GM12878 (cell line): ENCODE data around the gene NPR3. TPM values are rescaled to one million over a fixed set of nuclear protein-coding genes. Genes with fewer than 3 reads are reported as not detected.

ENCODE experiments used
- ATAC-seq: fragments of 200-7000 bp; cut with Tn5 transposase; 3 replicates; pipeline ENCODE4 v1.9.1; 2020; ENCODE audit warnings: mild to moderate bottlenecking, moderate library complexity
- BruUV-seq: library from RNA; stranded (reverse); fragments of 400-500 nt; replicated peaks from 2 replicates; lab custom pipeline; 2021; lab: Mats Ljungman, UMichigan
- CTCF ChIA-PET: fragments of 300-600 bp; sonication (Branson Sonifier 250); formaldehyde crosslinking; extraction: SDS; loops from one replicate; lab custom pipeline; 2021; ENCODE audit warnings: inconsistent platforms; lab: Yijun Ruan, JAX
- POLR2A ChIA-PET: fragments of 350-600 bp; formaldehyde crosslinking; extraction: SDS; loops from one replicate; lab custom pipeline; 2021; ENCODE audit warnings: inconsistent platforms; lab: Charles Lee
- RAD21 ChIA-PET: fragments of 300-600 bp; sonication (Branson Sonifier 250); formaldehyde crosslinking; loops from one replicate; lab custom pipeline; 2023; ENCODE audit warnings: antibody characterized with exemption; ENCODE audit not compliant: unreplicated experiment; lab: Charles Lee
- SMC1A ChIA-PET: fragments of 300-600 bp; sonication (Branson Sonifier 250); formaldehyde crosslinking; loops from one replicate; lab custom pipeline; 2023; ENCODE audit not compliant: unreplicated experiment, uncharacterized antibody; lab: Charles Lee
- DNase-seq: peaks from one replicate; pipeline ENCODE4 v3.0.0-alpha.2; 2011; ENCODE audit warnings: low read depth, low spot score
- FAIRE-seq: peaks from 3 replicates; lab custom pipeline; 2011; peaks lifted over from hg19 to GRCh38; lab: Jason Lieb, UNC
- H2AFZ ChIP-seq: 2 replicates; pipeline ENCODE4 v1.6.0; 2011; ENCODE audit warnings: low read depth, low read length, control low read depth; ENCODE audit not compliant: control insufficient read depth
- H3K27ac ChIP-seq: 2 replicates; pipeline ENCODE4 v1.5.1; 2011; ENCODE audit warnings: control low read depth; ENCODE audit not compliant: control insufficient read depth, insufficient read depth
- H3K27me3 ChIP-seq, 2 experiments: replicated peaks in 1 of 2; 2 replicates each; pipeline versions ENCODE4 v1.6.0 to v1.6.1; 2011; ENCODE audit warnings: low read length in 1 of 2; ENCODE audit not compliant: control insufficient read depth in 2 of 2, insufficient read depth in 2 of 2
- H3K36me3 ChIP-seq, 2 experiments: 2 replicates each; pipeline ENCODE4 v1.5.1; 2011; ENCODE audit warnings: low read length in 1 of 2; ENCODE audit not compliant: control insufficient read depth in 2 of 2, insufficient read depth in 2 of 2
- H3K4me1 ChIP-seq: 2 replicates; pipeline ENCODE4 v1.6.1; 2011; ENCODE audit warnings: mild to moderate bottlenecking, low read length, moderate library complexity, mixed read lengths; ENCODE audit not compliant: control insufficient read depth, insufficient read depth
- H3K4me2 ChIP-seq: 2 replicates; pipeline ENCODE4 v1.6.0; 2011; ENCODE audit warnings: control low read depth; ENCODE audit not compliant: control insufficient read depth, insufficient read depth
- H3K4me3 ChIP-seq: fragments of 200-600 bp; sonication (generic); 2 replicates; pipeline ENCODE4 v1.5.1; 2016
- H3K79me2 ChIP-seq: 2 replicates; pipeline ENCODE4 v1.6.0; 2011; ENCODE audit warnings: low read length; ENCODE audit not compliant: control insufficient read depth, insufficient read depth
- H3K9ac ChIP-seq: 2 replicates; pipeline ENCODE4 v1.8.0; 2011; ENCODE audit warnings: low read length, control low read depth, mixed read lengths; ENCODE audit not compliant: control insufficient read depth, insufficient read depth
- H3K9me3 ChIP-seq: replicated peaks from 3 replicates; pipeline ENCODE4 v1.5.1; 2011; ENCODE audit warnings: mild to moderate bottlenecking, low read length; ENCODE audit not compliant: control insufficient read depth, insufficient read depth
- H4K20me1 ChIP-seq: 2 replicates; pipeline ENCODE4 v1.6.0; 2011; ENCODE audit not compliant: control insufficient read depth, insufficient read depth
- BCL11A ChIP-seq: IDR thresholded peaks from 2 replicates; pipeline ENCODE4 v1.6.1; 2011; ENCODE audit warnings: low read depth, low read length
- CEBPB ChIP-seq, 2 experiments: fragments of 150-350 bp in 1 of 2; IDR thresholded peaks; 2 replicates each; pipeline ENCODE4 v1.6.1; 2012 to 2014; ENCODE audit warnings: low read depth in 2 of 2, low read length in 2 of 2, borderline replicate concordance in 1 of 2, inconsistent platforms in 1 of 2
- NBN ChIP-seq: fragments of 450-650 bp; IDR thresholded peaks from 2 replicates; pipeline ENCODE4 v1.6.1; 2016
- PAX8 ChIP-seq: fragments of 450-650 bp; IDR thresholded peaks from 2 replicates; pipeline ENCODE4 v1.6.1; 2017; ENCODE audit warnings: mild to moderate bottlenecking, moderate library complexity
- RAD21 ChIP-seq: IDR thresholded peaks from 2 replicates; pipeline ENCODE4 v1.6.1; 2011; ENCODE audit warnings: mild to moderate bottlenecking, low read depth, low read length, moderate library complexity; ENCODE audit not compliant: insufficient read depth
- SUPT20H ChIP-seq: IDR thresholded peaks from 2 replicates; pipeline ENCODE4 v1.6.1; 2011; ENCODE audit warnings: low read depth, mild to moderate bottlenecking, low read length, moderate library complexity, borderline replicate concordance; ENCODE audit not compliant: control insufficient read depth
- TARDBP ChIP-seq: IDR thresholded peaks from 2 replicates; pipeline ENCODE4 v1.6.1; 2016; ENCODE audit warnings: borderline replicate concordance
- TBL1XR1 ChIP-seq: IDR thresholded peaks from 2 replicates; pipeline ENCODE4 v1.6.1; 2012; ENCODE audit warnings: low read depth, low read length, improper control_type of control experiment
- USF2 ChIP-seq: IDR thresholded peaks from 2 replicates; pipeline ENCODE4 v1.6.1; 2011; ENCODE audit warnings: low read depth, low read length, improper control_type of control experiment, borderline replicate concordance
- ZBTB33 ChIP-seq: fragments of 450-650 bp; IDR thresholded peaks from 2 replicates; pipeline ENCODE4 v1.6.1; 2017; ENCODE audit warnings: mild to moderate bottlenecking
- ZBTB40 ChIP-seq: fragments of 450-650 bp; IDR thresholded peaks from 2 replicates; pipeline ENCODE4 v1.6.1; 2016; ENCODE audit warnings: mild to moderate bottlenecking, moderate library complexity, borderline replicate concordance
- ZNF384 ChIP-seq: IDR thresholded peaks from 2 replicates; pipeline ENCODE4 v1.6.1; 2012; ENCODE audit warnings: low read depth, mild to moderate bottlenecking, low read length, improper control_type of control experiment, borderline replicate concordance
- ZNF592 ChIP-seq: fragments of 450-650 bp; IDR thresholded peaks from 2 replicates; pipeline ENCODE4 v1.6.1; 2017; ENCODE audit warnings: mild to moderate bottlenecking, moderate library complexity
- WGBS: methylation state at CpG from one replicate; pipeline ENCODE4 v1.1.6; 2016; ENCODE audit warnings: low lambda C conversion rate; ENCODE audit not compliant: insufficient replicate concordance, insufficient coverage; ENCODE audit errors: missing lambda C conversion rate; 5-methylcytosine and 5-hydroxymethylcytosine counted together
- in situ Hi-C: fragments of 300-500 bp; cut with MboI; formaldehyde crosslinking; loops from 9 replicates; pipeline ENCODE4 v1.14.3; 2018; ENCODE audit warnings: mixed read lengths
- intact Hi-C: fragments of 100-400 bp; cut with micrococcal nuclease; formaldehyde crosslinking; loops from one replicate; pipeline ENCODE4 v1.14.2; 2022; ENCODE audit not compliant: unreplicated experiment
- polyA plus RNA-seq, 11 experiments: library from polyadenylated mRNA; depleted of rRNA in 4 of 11; unstranded in 6 of 11; stranded (reverse) in 5 of 11; fragments of >200 nt; fragmentation: Nextera tagmentation in 4 of 11; fragmentation: Illumina TruSeq in 1 of 11; extraction: Ambion mirVana in 4 of 11; extraction: Trizol in 1 of 11; gene quantifications; 1 replicate in 1 of 11; 2 replicates in 10 of 11; pipeline versions ENCODE4 v1.2.1 to v1.2.3, GENCODE V29; 2011 to 2016; ENCODE audit warnings: inconsistent platforms in 2 of 11, missing spikeins in 2 of 11, low read depth in 1 of 11
- total RNA-seq, 4 experiments: library from RNA; depleted of rRNA in 3 of 4; stranded (reverse); fragments of >200 nt in 3 of 4; fragmentation: Illumina TruSeq in 1 of 4; extraction: Trizol in 1 of 4; gene quantifications; 2 replicates each; pipeline versions ENCODE4 v1.2.1 to v1.2.3, GENCODE V29; 2013 to 2021

The NPR3 gene
- total and polyA plus RNA-seq, 10 of the 15 experiments (the other 5 are each of a cell fraction or from before 2014, with no cell fraction given), result 0.01 to 0.37 (median 0.14) TPM; not detected in 7

GRCh38 chr5:32708949-32709348 is 2.2 kb upstream of the NPR3 start:
- Histone ChIP-seq H3K4me1 (0 out of 2 replicates have a peak, but pooled peaks cover 4% of the 10 kb centered on the region), H3K9ac (no peak overlapping the region), H3K4me2 (no peak overlapping the region), H3K27ac (no peak overlapping the region), H4K20me1 (no peaks in the 10 kb centered on the region), H3K27me3 (peaks cover 12 to 32% of the 10 kb centered on the region in 2 experiments), H3K79me2 (no peaks in the 10 kb centered on the region), H2AFZ (no peak overlapping the region), H3K36me3 (no peaks in the 10 kb centered on the region), H3K4me3 (no peak overlapping the region), H3K9me3 (no peaks in the 10 kb centered on the region; the same call in 2 of the 3 replicates)
- 7% methylated on average over 14 of the region's 16 CpGs for WGBS
- ChIA-PET SMC1A (interaction anchor here (0.7 to 1.4 kb wide), 2 partner anchors 438 to 625 kb away, joined by 3 to 4 read pairs; no protein-coding TSS in a partner anchor), POLR2A (no interaction called here), CTCF (interaction anchor here (0.7 to 2.2 kb wide), 4 partner anchors 20 to 715 kb away, joined by 3 to 6 read pairs (median 4); no protein-coding TSS in a partner anchor), RAD21 (interaction anchor here (1.0 kb wide), 1 partner anchor 713 kb away, joined by 4 read pairs; no protein-coding TSS in a partner anchor)
- in situ Hi-C loops (no loop called here), intact Hi-C loops (loop anchor here (1.0 to 10.0 kb wide), 4 partner anchors 143 to 714 kb away; no protein-coding TSS in a partner anchor)
- DNase-seq (no peak), ATAC-seq (peak; percentile 42), FAIRE-seq (no peak)
- no TSS peak for BruUV-seq
- TF ChIP-seq TARDBP (no peak), ZBTB33 (no peak), RAD21 (no peak), ZNF384 (no peak), CEBPB (IDR thresholded peaks at IDR 0.05; ENCODE audit: borderline replicate concordance in 1 of 2, low read depth in 2 of 2, low read length in 2 of 2) (no peak), SUPT20H (no peak), NBN (no peak), BCL11A (no peak), TBL1XR1 (no peak), ZBTB40 (no peak), PAX8 (no peak), ZNF592 (no peak), USF2 (no peak)
